Transverse colon (tissue), 3 donors: Measurements from ENCODE around the gene ADCY10.

Source experiments
- CTCF ChIP-seq, 5 experiments: fragments of 200-600 bp in 3 of 5; fragments of 450-650 bp in 2 of 5; sonication (generic) in 3 of 5; IDR thresholded peaks; 1 replicate in 2 of 5; 2 replicates in 3 of 5; pipeline ENCODE4 v1.5.1; 2016 to 2017; ENCODE audit warnings: antibody characterized with exemption in 5 of 5, inconsistent platforms in 3 of 5, mild to moderate bottlenecking in 2 of 5, moderate library complexity in 1 of 5
- EP300 ChIP-seq: sonication (generic); formaldehyde crosslinking; IDR thresholded peaks from one replicate; pipeline ENCODE4 v1.6.1; 2017; ENCODE audit warnings: antibody characterized with exemption, low read depth

DNA sequence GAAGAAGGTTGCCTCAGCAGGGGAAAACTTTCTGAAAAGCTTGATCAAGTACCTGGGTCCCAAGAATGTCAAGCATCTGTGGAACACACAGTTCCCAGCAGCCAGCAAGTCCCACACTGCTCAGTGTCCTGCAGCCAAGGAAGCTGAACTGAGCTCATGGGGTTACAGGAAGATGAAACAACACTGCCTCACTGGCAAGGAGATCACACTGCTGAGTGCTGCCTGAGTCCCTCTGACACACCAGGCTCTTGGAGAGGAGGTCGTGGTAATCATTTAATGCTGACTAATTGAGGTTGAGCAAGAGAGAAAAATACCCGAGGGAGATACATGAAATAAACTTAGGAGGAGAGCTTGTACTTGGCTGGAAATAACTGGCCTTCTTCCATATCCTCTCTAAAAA lies 116.9 kb downstream of the ADCY10 start:
- TF ChIP-seq CTCF (IDR thresholded peaks at IDR 0.05) (no peak), EP300 (no peak)
